IPS-18c (cell line): Measurements from ENCODE around the gene GAL3ST1.
A peak's percentile ranks its signal among the peaks of the same experiment; 100 is the strongest.
"Not testable (repeated sequence)": the region's sequence is repeated elsewhere in the genome, so short reads cannot be mapped to it uniquely, and the experiment has no call there.

Experiments
- H3K4me3 ChIP-seq: 2 replicates; pipeline ENCODE4 v1.7.0; 2013; ENCODE audit warnings: low read depth, mild to moderate bottlenecking, low read length, moderate library complexity; ENCODE audit not compliant: insufficient read depth
- H3K9me3 ChIP-seq: one replicate; pipeline ENCODE4 v1.6.1; 2013; ENCODE audit warnings: mild to moderate bottlenecking, low read length, moderate library complexity; ENCODE audit not compliant: control insufficient read depth, insufficient read depth

The GAL3ST1 gene

GRCh38 chr22:30555282-30556210, 18.9 kb downstream of the GAL3ST1 start:
- Histone ChIP-seq H3K4me3 (no peak overlapping the region), H3K9me3 (no peaks in the 10 kb centered on the region)

GRCh38 chr22:30553971-30554370, 20.5 kb downstream of the GAL3ST1 start:
- H3K4me3 ChIP-seq = no peak overlapping the region

GRCh38 chr22:30552719-30553118, 21.7 kb downstream of the GAL3ST1 start:
- Histone ChIP-seq H3K9me3 (no peaks in the 10 kb centered on the region), H3K4me3 (no peak overlapping the region)

More at GRCh38 chr22:30553971-30554370, 20.5 kb downstream of the GAL3ST1 start:
- no peaks in the 10 kb centered on the region for H3K9me3 ChIP-seq

GRCh38 chr22:30551813-30552212, 22.7 kb downstream of the GAL3ST1 start:
- not testable (repeated sequence) for H3K4me3 ChIP-seq, H3K9me3 ChIP-seq

GRCh38 chr22:30547188-30547587, 27.3 kb downstream of the GAL3ST1 start:
- no peaks in the 10 kb centered on the region for H3K9me3 ChIP-seq
- no peak overlapping the region for H3K4me3 ChIP-seq

- Histone ChIP-seq H3K9me3 (no peaks in the 10 kb centered on the region), H3K4me3 (no peak within 1 kb of the TSS)
Observed at GRCh38 chr22:30546616-30547015, 27.8 kb downstream of the GAL3ST1 start, which contains the start of gene SEC14L6. TSS of gene SEC14L6 (minus strand) at chr22:30546741. CDS start at chr22:30546682, 59 bp downstream.

GRCh38 chr22:30542811-30543188, 31.7 kb downstream of the GAL3ST1 start:
- H3K9me3 ChIP-seq = no peaks in the 10 kb centered on the region
- H3K4me3 ChIP-seq = peak overlapping the region; percentile 53; the same call in 1 of the 2 replicates

GRCh38 chr22:30541961-30542810, 32.3 kb downstream of the GAL3ST1 start:
- Histone ChIP-seq H3K4me3 (peak overlapping the region; percentile 53), H3K9me3 (no peaks in the 10 kb centered on the region)

- H3K4me3 ChIP-seq = peak overlapping the region; percentile 53; the same call in 1 of the 2 replicates
- H3K9me3 ChIP-seq = not testable (repeated sequence)
Observed at GRCh38 chr22:30541511-30541910, 33.0 kb downstream of the GAL3ST1 start.

- Histone ChIP-seq H3K4me3 (no peak overlapping the region), H3K9me3 (no peaks in the 10 kb centered on the region)
Observed at GRCh38 chr22:30539368-30539767, 35.1 kb downstream of the GAL3ST1 start.

- H3K9me3 ChIP-seq = no peaks in the 10 kb centered on the region
- H3K4me3 ChIP-seq = no peak overlapping the region
Observed at GRCh38 chr22:30538280-30538679, 36.2 kb downstream of the GAL3ST1 start.

- H3K4me3 ChIP-seq = no peak overlapping the region
- no peaks in the 10 kb centered on the region for H3K9me3 ChIP-seq
Observed at GRCh38 chr22:30537083-30537731, 37.3 kb downstream of the GAL3ST1 start.

GRCh38 chr22:30535182-30535581, 39.3 kb downstream of the GAL3ST1 start:
- H3K4me3 ChIP-seq = no peak overlapping the region
- no peaks in the 10 kb centered on the region for H3K9me3 ChIP-seq

- no peaks in the 10 kb centered on the region for H3K9me3 ChIP-seq
Observed at GRCh38 chr22:30531651-30532608, 42.5 kb downstream of the GAL3ST1 start.

GRCh38 chr22:30526656-30527055, 47.8 kb downstream of the GAL3ST1 start:
- Histone ChIP-seq H3K4me3 (no peak overlapping the region), H3K9me3 (no peaks in the 10 kb centered on the region)

More at GRCh38 chr22:30531651-30532608, 42.5 kb downstream of the GAL3ST1 start:
- H3K4me3 ChIP-seq = no peak overlapping the region
